ENCODE data around the gene POLN. TPM values are rescaled to one million over a fixed set of nuclear protein-coding genes. Genes with fewer than 3 reads are reported as not detected.

POLN gene
- total RNA-seq, 2 experiments from 2014 or later = 0.91 to 1.3 TPM

- Mint-ChIP-seq H3K27ac (no peak overlapping the region), H3K9me3 (no peaks in the 10 kb centered on the region), H3K36me3 (ENCODE audit: low read depth) (no peaks in the 10 kb centered on the region), H3K4me1 (ENCODE audit: low read depth) (peaks cover under 1% of the 10 kb centered on the region), H3K4me3 (no peak overlapping the region), H3K27me3 (ENCODE audit: low read depth) (no peaks in the 10 kb centered on the region)
- intact Hi-C loops (cut with micrococcal nuclease) = no loop called here
- DNase-seq = peak; percentile 2
- CTCF ChIA-PET = no interaction called here
Observed at GRCh38 chr4:2250357-2251072, 8.6 kb upstream of the POLN start.

- intact Hi-C loops (cut with micrococcal nuclease) = no loop called here
- H3K27ac Mint-ChIP-seq = no peak overlapping the region
- no peaks in the 10 kb centered on the region for H3K9me3 Mint-ChIP-seq
- H3K27me3 Mint-ChIP-seq (ENCODE audit: low read depth) = no peaks in the 10 kb centered on the region
- H3K4me3 Mint-ChIP-seq = no peak overlapping the region
- H3K4me1 Mint-ChIP-seq (ENCODE audit: low read depth) = peaks cover 8% of the 10 kb centered on the region
- CTCF ChIA-PET = no interaction called here
- H3K36me3 Mint-ChIP-seq (ENCODE audit: low read depth) = no peaks in the 10 kb centered on the region
- DNase-seq = peak; percentile 3
Observed at GRCh38 chr4:2249526-2250356, 7.8 kb upstream of the POLN start.

GRCh38 chr4:2248821-2249261 is 6.9 kb upstream of the POLN start:
- DNase-seq = no peak
- no peaks in the 10 kb centered on the region for H3K27me3 Mint-ChIP-seq (ENCODE audit: low read depth)
- peaks cover 10% of the 10 kb centered on the region for H3K4me1 Mint-ChIP-seq (ENCODE audit: low read depth)
- H3K9me3 Mint-ChIP-seq = no peaks in the 10 kb centered on the region
- H3K27ac Mint-ChIP-seq = no peak overlapping the region
- H3K4me3 Mint-ChIP-seq = no peak overlapping the region
- intact Hi-C loops (cut with micrococcal nuclease) = no loop called here
- no peaks in the 10 kb centered on the region for H3K36me3 Mint-ChIP-seq (ENCODE audit: low read depth)
- CTCF ChIA-PET = no interaction called here

GRCh38 chr4:2248044-2248780 is 6.3 kb upstream of the POLN start:
- H3K36me3 Mint-ChIP-seq (ENCODE audit: low read depth) = no peaks in the 10 kb centered on the region
- intact Hi-C loops (cut with micrococcal nuclease) = no loop called here
- CTCF ChIA-PET = no interaction called here
- no peak overlapping the region for H3K4me3 Mint-ChIP-seq
- DNase-seq = peak; percentile 3
- H3K27ac Mint-ChIP-seq = no peak overlapping the region
- H3K4me1 Mint-ChIP-seq (ENCODE audit: low read depth) = peaks cover 16% of the 10 kb centered on the region
- H3K9me3 Mint-ChIP-seq = no peaks in the 10 kb centered on the region
- H3K27me3 Mint-ChIP-seq (ENCODE audit: low read depth) = no peaks in the 10 kb centered on the region

GRCh38 chr4:2247128-2248043 is 5.5 kb upstream of the POLN start:
- H3K4me3 Mint-ChIP-seq = no peak overlapping the region
- CTCF ChIA-PET = no interaction called here
- no peaks in the 10 kb centered on the region for H3K27me3 Mint-ChIP-seq (ENCODE audit: low read depth)
- peak; percentile 2 for DNase-seq
- peaks cover 16% of the 10 kb centered on the region for H3K4me1 Mint-ChIP-seq (ENCODE audit: low read depth)
- no peaks in the 10 kb centered on the region for H3K36me3 Mint-ChIP-seq (ENCODE audit: low read depth)
- no peak overlapping the region for H3K27ac Mint-ChIP-seq
- no peaks in the 10 kb centered on the region for H3K9me3 Mint-ChIP-seq
- intact Hi-C loops (cut with micrococcal nuclease) = no loop called here

- Mint-ChIP-seq H3K4me3 (no peak overlapping the region), H3K9me3 (no peaks in the 10 kb centered on the region), H3K27me3 (ENCODE audit: low read depth) (no peaks in the 10 kb centered on the region), H3K4me1 (ENCODE audit: low read depth) (peaks cover 18% of the 10 kb centered on the region), H3K36me3 (ENCODE audit: low read depth) (no peaks in the 10 kb centered on the region), H3K27ac (no peak overlapping the region)
- intact Hi-C loops (cut with micrococcal nuclease) = no loop called here
- CTCF ChIA-PET = no interaction called here
- DNase-seq = no peak
Observed at GRCh38 chr4:2246384-2247127, 4.6 kb upstream of the POLN start.

GRCh38 chr4:2245787-2246275 is 3.9 kb upstream of the POLN start:
- CTCF ChIA-PET = no interaction called here
- H3K27ac Mint-ChIP-seq = no peak overlapping the region

GRCh38 chr4:2245057-2245786 is 3.3 kb upstream of the POLN start:
- intact Hi-C loops (cut with micrococcal nuclease) = no loop called here
- CTCF ChIA-PET = interaction anchor here (0.9 kb wide), 1 partner anchor 24 kb away, joined by 5 read pairs; no protein-coding TSS in a partner anchor
- Mint-ChIP-seq H3K36me3 (ENCODE audit: low read depth) (peaks cover 3% of the 10 kb centered on the region), H3K27ac (peak overlapping the region; percentile 48), H3K4me3 (no peak overlapping the region), H3K9me3 (no peaks in the 10 kb centered on the region), H3K4me1 (ENCODE audit: low read depth) (peaks cover 26% of the 10 kb centered on the region), H3K27me3 (ENCODE audit: low read depth) (no peaks in the 10 kb centered on the region)
- DNase-seq = no peak

More at GRCh38 chr4:2245787-2246275, 3.9 kb upstream of the POLN start:
- Mint-ChIP-seq H3K36me3 (ENCODE audit: low read depth) (peaks cover 3% of the 10 kb centered on the region), H3K4me3 (no peak overlapping the region), H3K4me1 (ENCODE audit: low read depth) (peaks cover 20% of the 10 kb centered on the region), H3K27me3 (ENCODE audit: low read depth) (no peaks in the 10 kb centered on the region), H3K9me3 (no peaks in the 10 kb centered on the region)
- intact Hi-C loops (cut with micrococcal nuclease) = no loop called here
- DNase-seq = no peak

GRCh38 chr4:2243681-2244380 is 1.9 kb upstream of the POLN start:
- H3K36me3 Mint-ChIP-seq (ENCODE audit: low read depth) = peaks cover 4% of the 10 kb centered on the region
- CTCF ChIA-PET = no interaction called here
- H3K4me1 Mint-ChIP-seq (ENCODE audit: low read depth) = peaks cover 37% of the 10 kb centered on the region
- H3K9me3 Mint-ChIP-seq = no peaks in the 10 kb centered on the region
- DNase-seq = peak; percentile 62
- peak overlapping the region; percentile 1 for H3K27ac Mint-ChIP-seq
- H3K27me3 Mint-ChIP-seq (ENCODE audit: low read depth) = no peaks in the 10 kb centered on the region
- intact Hi-C loops (cut with micrococcal nuclease) = loop anchor here (5.0 kb wide), 4 partner anchors 118 to 603 kb away; partner anchors contain the start of genes NSD2 and SLBP
- H3K4me3 Mint-ChIP-seq = no peak overlapping the region

- CTCF ChIA-PET = interaction anchor here (0.7 to 1.9 kb wide), 2 partner anchors 20 to 1765 kb away, joined by 3 to 11 read pairs; no protein-coding TSS in a partner anchor
- intact Hi-C loops (cut with micrococcal nuclease) = loop anchor here (5.0 kb wide), 4 partner anchors 121 to 606 kb away; partner anchors contain the start of genes NSD2 and SLBP
- H3K4me3 Mint-ChIP-seq = peak overlapping the region; percentile 87
- H3K4me1 Mint-ChIP-seq (ENCODE audit: low read depth) = peaks cover 52% of the 10 kb centered on the region
- peaks cover 17% of the 10 kb centered on the region for H3K36me3 Mint-ChIP-seq (ENCODE audit: low read depth)
- DNase-seq = no peak
- no peaks in the 10 kb centered on the region for H3K9me3 Mint-ChIP-seq
- H3K27me3 Mint-ChIP-seq (ENCODE audit: low read depth) = no peaks in the 10 kb centered on the region
- H3K27ac Mint-ChIP-seq = peak overlapping the region; percentile 84
Observed at GRCh38 chr4:2241003-2241402, 918 bp downstream of the POLN start.

Measured in activated naive CD4-positive, alpha-beta T cell treated with anti-CD3 and anti-CD28 coated beads for 36 hours (primary cell).